GM21528 (cell line): ENCODE measurements around the gene PLEKHH1.
"Not testable (repeated sequence)": the region's sequence is repeated elsewhere in the genome, so short reads cannot be mapped to it uniquely, and the experiment has no call there.

Experiments used
- ATAC-seq: cut with Tn5 transposase; IDR thresholded peaks from one replicate; pipeline ENCODE4 v1.9.1; 2021; ENCODE audit warnings: mild to moderate bottlenecking, moderate library complexity; ENCODE audit not compliant: unreplicated experiment, low FRiP score

The PLEKHH1 gene

GRCh38 chr14:67529947-67530935 lies 2.8 kb upstream of the PLEKHH1 start:
- ATAC-seq, result no peak

GRCh38 chr14:67532606-67532997 lies 488 bp upstream of the PLEKHH1 start:
- no peak for ATAC-seq

GRCh38 chr14:67533754-67534085 lies 630 bp downstream of the PLEKHH1 start:
- ATAC-seq, result no peak

- ATAC-seq, result no peak
These were observed 3.0 kb downstream of the PLEKHH1 start for GRCh38 chr14:67536087-67536486.

GRCh38 chr14:67537736-67538135 lies 4.6 kb downstream of the PLEKHH1 start:
- ATAC-seq, result no peak

- no peak for ATAC-seq
These were observed 5.4 kb downstream of the PLEKHH1 start for GRCh38 chr14:67538501-67538900.

- no peak for ATAC-seq
These were observed 6.0 kb downstream of the PLEKHH1 start for GRCh38 chr14:67539116-67539515.

GRCh38 chr14:67541448-67542387 lies 8.6 kb downstream of the PLEKHH1 start:
- no peak for ATAC-seq

GRCh38 chr14:67542620-67543019 lies 9.5 kb downstream of the PLEKHH1 start:
- ATAC-seq, result not testable (repeated sequence)

GRCh38 chr14:67544590-67544989 lies 11.5 kb downstream of the PLEKHH1 start:
- ATAC-seq, result no peak

GRCh38 chr14:67547224-67547780 lies 14.2 kb downstream of the PLEKHH1 start:
- ATAC-seq, result no peak

GRCh38 chr14:67549734-67550133 lies 16.6 kb downstream of the PLEKHH1 start:
- no peak for ATAC-seq

- ATAC-seq, result no peak
These were observed 18.0 kb downstream of the PLEKHH1 start for GRCh38 chr14:67551123-67551522.

GRCh38 chr14:67551940-67552339 lies 18.9 kb downstream of the PLEKHH1 start:
- ATAC-seq, result no peak

- ATAC-seq, result no peak
These were observed 20.5 kb downstream of the PLEKHH1 start for GRCh38 chr14:67553547-67553946.

GRCh38 chr14:67554341-67554740 lies 21.3 kb downstream of the PLEKHH1 start:
- no peak for ATAC-seq

- no peak for ATAC-seq
These were observed 22.5 kb downstream of the PLEKHH1 start for GRCh38 chr14:67555518-67556090.

- no peak for ATAC-seq
These were observed 23.6 kb downstream of the PLEKHH1 start for GRCh38 chr14:67556671-67557070.

GRCh38 chr14:67557118-67557517 lies 24.0 kb downstream of the PLEKHH1 start:
- ATAC-seq, result no peak

GRCh38 chr14:67557656-67558055 lies 24.6 kb downstream of the PLEKHH1 start:
- no peak for ATAC-seq

- no peak for ATAC-seq
These were observed 26.5 kb downstream of the PLEKHH1 start for GRCh38 chr14:67559639-67560038.
